OCI-LY7 (cell line): ENCODE data around the gene CHADL.

Experiments used
- EZH2phosphoT487 ChIP-seq: fragments of 200-600 bp; sonication (generic); IDR thresholded peaks from 2 replicates; pipeline ENCODE4 v1.6.1; 2018; ENCODE audit warnings: low read depth, borderline replicate concordance, mild to moderate bottlenecking, mixed run types, antibody characterized with exemption, low read length, moderate library complexity, mixed read lengths
- TF ChIP-seq, protein P1 (sequence below): fragments of 200-600 bp; sonication (generic); conservative IDR thresholded peaks from 2 replicates; pipeline ENCODE4 v1.5.1; 2014; ENCODE audit warnings: mild to moderate bottlenecking, antibody characterized with exemption, low read length, moderate library complexity, mixed read lengths

DNA sequence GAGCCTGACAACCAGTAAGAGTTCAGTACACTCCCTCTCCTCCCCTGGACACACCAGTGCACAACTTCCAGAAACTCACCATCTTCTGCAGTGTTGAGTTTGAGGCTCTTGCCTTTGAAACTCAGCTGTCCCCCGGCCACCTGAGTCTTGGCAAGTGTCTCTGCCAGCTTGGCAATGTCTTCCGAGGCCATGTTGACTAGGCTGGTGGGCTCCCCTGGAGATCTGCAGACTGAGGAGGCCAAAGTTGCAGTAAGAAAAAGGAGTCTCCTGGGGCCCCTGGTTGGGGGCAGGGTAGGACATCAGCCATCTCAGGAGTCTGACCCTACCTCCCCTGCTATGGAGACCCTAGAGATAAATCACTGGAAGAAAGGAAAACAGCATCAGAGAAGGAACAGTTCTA is 40.1 kb upstream of the CHADL start:
- TF ChIP-seq, protein P1, sequence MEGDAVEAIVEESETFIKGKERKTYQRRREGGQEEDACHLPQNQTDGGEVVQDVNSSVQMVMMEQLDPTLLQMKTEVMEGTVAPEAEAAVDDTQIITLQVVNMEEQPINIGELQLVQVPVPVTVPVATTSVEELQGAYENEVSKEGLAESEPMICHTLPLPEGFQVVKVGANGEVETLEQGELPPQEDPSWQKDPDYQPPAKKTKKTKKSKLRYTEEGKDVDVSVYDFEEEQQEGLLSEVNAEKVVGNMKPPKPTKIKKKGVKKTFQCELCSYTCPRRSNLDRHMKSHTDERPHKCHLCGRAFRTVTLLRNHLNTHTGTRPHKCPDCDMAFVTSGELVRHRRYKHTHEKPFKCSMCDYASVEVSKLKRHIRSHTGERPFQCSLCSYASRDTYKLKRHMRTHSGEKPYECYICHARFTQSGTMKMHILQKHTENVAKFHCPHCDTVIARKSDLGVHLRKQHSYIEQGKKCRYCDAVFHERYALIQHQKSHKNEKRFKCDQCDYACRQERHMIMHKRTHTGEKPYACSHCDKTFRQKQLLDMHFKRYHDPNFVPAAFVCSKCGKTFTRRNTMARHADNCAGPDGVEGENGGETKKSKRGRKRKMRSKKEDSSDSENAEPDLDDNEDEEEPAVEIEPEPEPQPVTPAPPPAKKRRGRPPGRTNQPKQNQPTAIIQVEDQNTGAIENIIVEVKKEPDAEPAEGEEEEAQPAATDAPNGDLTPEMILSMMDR, result no peak
- no peak for TF ChIP-seq EZH2phosphoT487
